LNCAP (cell line): ENCODE measurements around the gene CDH15.

Source experiments
- CTCF ChIP-seq: fragments of 450-650 bp; IDR thresholded peaks from 2 replicates; pipeline ENCODE4 v1.5.1; 2017; ENCODE audit warnings: mild to moderate bottlenecking

CDH15 gene

GRCh38 chr16:89174055-89174827, 2.7 kb downstream of the CDH15 start:
- TF ChIP-seq CTCF: no peak

DNA sequence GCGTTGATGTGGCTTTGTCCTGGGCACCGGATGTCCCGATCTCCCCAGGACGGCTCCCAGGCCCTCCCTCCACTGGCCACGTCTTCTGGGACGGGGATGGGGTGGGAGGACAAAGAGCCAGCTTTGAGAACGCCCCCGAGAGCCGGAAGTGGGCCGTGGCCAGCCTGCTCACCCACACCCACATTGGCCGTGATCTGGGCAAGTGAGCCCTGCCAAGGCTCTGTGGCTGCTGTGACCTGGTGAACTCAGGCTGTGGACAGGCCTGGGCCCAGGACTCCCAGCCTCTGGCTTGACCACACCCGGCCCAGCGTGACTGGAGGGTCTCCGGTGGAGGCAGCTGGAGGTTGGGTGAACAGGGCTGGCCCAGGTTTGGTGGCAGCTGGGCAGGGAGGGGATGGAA, 3.3 kb downstream of the CDH15 start:
- no peak for TF ChIP-seq CTCF

- no peak for TF ChIP-seq CTCF
These were observed 4.0 kb downstream of the CDH15 start for GRCh38 chr16:89175280-89176146.

DNA sequence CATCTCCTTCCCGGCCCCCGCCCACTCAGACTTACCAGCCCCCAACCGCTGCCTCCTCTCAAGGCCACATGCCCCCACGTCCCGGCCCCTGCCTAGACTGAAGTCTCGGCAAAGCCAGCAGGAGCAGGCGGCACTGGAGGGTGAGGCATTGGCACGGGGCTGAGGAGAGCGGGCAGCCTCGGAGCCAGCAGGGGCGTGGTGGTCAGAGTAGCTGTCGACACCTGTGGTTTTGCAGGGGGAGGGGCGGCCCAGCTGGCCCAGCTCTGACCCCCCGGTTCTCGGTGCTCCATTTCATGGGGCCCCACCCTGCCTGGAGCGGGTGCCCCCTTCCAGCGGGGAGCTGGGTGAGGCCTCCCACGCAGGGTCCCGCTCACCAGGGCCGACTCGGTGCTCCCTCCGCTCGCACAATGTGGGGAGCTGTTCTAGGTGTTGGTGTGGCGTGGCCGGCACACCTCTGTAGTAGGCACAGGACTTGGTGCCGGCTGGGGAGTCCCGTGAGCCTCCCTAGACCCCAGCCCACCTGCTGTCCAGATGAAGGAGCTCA, 4.7 kb downstream of the CDH15 start:
- no peak for TF ChIP-seq CTCF

GRCh38 chr16:89176717-89177116, 5.2 kb downstream of the CDH15 start:
- no peak for TF ChIP-seq CTCF

DNA sequence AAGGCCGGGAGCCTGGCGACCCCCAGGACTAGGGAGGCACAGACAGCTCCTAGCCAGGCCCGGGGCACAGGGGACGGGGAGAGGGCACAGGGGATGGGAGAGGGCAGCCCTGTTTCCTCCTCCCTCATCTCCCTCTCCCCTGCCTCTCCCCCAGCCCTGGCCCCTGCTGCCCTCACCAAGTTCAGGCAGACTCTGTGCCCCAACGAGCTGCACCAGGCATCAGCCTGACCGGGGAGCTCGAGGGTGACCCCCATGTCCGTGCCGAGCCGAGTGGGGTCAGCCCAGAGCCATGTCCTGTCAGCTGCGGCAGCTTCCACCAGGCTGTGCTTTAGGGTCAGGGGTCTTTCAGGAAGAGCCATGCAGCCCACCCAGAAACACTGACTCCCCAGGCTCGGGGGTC, 6.0 kb downstream of the CDH15 start:
- no peak for TF ChIP-seq CTCF

DNA sequence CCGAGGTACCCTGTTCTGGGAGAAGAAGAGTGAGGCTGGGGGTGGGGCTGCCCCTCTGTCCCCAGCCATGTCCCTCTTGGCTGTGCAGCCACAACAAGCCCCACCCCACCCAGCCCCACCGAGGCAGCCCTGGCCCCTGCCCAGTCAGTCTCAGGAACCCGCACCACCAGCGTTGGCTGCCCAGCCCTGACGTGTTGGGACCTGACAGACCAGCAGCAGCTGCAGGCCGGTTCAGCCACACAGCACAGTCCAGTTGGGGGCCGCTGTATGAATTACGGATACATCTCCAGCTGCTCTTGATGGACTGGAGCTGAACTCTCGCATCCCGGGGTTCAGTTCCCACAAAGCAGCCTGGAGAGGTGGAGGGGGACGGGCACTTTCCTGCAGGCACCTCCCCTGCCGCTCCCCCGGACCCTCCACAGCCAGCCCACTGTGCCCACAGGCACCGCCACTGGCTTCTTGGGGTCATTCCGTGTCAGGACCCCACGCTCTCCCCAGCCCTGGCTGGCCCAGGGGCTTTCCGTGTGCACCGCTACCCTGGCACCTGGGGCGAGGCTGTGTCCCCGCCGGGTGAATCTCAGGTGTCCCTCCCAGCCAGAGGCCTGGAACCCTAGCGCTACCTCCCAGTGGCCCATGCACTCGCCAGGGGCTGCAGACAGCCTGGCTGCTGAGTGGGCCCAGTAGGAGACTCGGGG, 7.1 kb downstream of the CDH15 start:
- TF ChIP-seq CTCF: no peak
